CD8-positive, alpha-beta memory T cell (primary cell): ENCODE data around the gene ZNF334. TPM values are rescaled to one million over a fixed set of nuclear protein-coding genes. Genes with fewer than 3 reads are reported as not detected.

ENCODE experiments used
- polyA plus RNA-seq: library from polyadenylated mRNA; unstranded; fragments of 300-500 nt; fragmentation: Illumina TruSeq; gene quantifications from one replicate; pipeline ENCODE4 v1.2.3, GENCODE V29; 2021
- total RNA-seq, 2 experiments: library from RNA; stranded (reverse); gene quantifications; one replicate each; pipeline ENCODE4 v1.2.3, GENCODE V29; 2021

The ZNF334 gene
- total and polyA plus RNA-seq, 3 experiments from 2014 or later = 1.3 to 1.4 TPM; not detected in 1

Other genes with a start within 250 kb of the ZNF334 start
- gene CDH22, start 205.1 kb downstream of the ZNF334 start, total RNA-seq = not detected
- not detected for gene CDH22, start 205.1 kb downstream of the ZNF334 start, polyA plus RNA-seq
- gene ELMO2, start 106.9 kb downstream of the ZNF334 start, total RNA-seq = 10 to 100 TPM; 59.5 to 68.2 TPM
- 84.3 TPM for gene ELMO2, start 106.9 kb downstream of the ZNF334 start, polyA plus RNA-seq
- gene OCSTAMP, start 37.1 kb upstream of the ZNF334 start, total RNA-seq = not detected
- gene OCSTAMP, start 37.1 kb upstream of the ZNF334 start, polyA plus RNA-seq = not detected
- gene SLC13A3, start 137.9 kb upstream of the ZNF334 start, total RNA-seq = under 1 TPM in 1 of 2 experiments, not detected in 1; 0.11 TPM
- gene SLC13A3, start 137.9 kb upstream of the ZNF334 start, polyA plus RNA-seq = not detected
- 10 to 100 TPM; 16.6 to 17.4 TPM for gene TP53RK, start 175.9 kb upstream of the ZNF334 start, total RNA-seq
- gene TP53RK, start 175.9 kb upstream of the ZNF334 start, polyA plus RNA-seq = 14.1 TPM
- gene SLC2A10, start 196.1 kb upstream of the ZNF334 start, total RNA-seq = not detected
- 0.05 TPM for gene SLC2A10, start 196.1 kb upstream of the ZNF334 start, polyA plus RNA-seq